Measurements from ENCODE around the gene SPECC1L.

DNA sequence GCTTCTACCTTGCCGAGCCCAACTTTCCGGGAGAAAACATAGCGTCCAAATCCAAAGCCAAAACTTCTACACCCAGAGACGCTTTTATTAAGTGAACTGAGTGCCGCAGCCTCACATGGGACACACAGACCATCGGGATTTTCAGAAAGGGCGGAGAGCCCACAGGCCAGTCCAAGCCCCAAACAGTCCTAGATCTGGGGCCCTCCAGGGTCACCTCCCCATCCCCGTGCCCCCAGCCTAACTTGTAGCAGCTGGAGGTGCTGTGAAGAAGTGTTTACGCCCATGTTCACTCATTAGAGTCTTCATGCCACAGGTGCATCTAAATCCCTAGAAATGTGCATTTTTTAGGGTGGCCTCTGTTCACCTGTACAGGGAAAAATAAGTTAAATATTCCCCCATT, 142.6 kb downstream of the SPECC1L start:
- TF ChIP-seq POLR2A (IDR thresholded peaks at IDR 0.05), result no peak
- TF ChIP-seq, protein P1, sequence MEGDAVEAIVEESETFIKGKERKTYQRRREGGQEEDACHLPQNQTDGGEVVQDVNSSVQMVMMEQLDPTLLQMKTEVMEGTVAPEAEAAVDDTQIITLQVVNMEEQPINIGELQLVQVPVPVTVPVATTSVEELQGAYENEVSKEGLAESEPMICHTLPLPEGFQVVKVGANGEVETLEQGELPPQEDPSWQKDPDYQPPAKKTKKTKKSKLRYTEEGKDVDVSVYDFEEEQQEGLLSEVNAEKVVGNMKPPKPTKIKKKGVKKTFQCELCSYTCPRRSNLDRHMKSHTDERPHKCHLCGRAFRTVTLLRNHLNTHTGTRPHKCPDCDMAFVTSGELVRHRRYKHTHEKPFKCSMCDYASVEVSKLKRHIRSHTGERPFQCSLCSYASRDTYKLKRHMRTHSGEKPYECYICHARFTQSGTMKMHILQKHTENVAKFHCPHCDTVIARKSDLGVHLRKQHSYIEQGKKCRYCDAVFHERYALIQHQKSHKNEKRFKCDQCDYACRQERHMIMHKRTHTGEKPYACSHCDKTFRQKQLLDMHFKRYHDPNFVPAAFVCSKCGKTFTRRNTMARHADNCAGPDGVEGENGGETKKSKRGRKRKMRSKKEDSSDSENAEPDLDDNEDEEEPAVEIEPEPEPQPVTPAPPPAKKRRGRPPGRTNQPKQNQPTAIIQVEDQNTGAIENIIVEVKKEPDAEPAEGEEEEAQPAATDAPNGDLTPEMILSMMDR (IDR thresholded peaks at IDR 0.05), result no peak
